Fibroblast of lung (primary cell): Measurements from ENCODE around the gene CCDC195. TPM values are rescaled to one million over a fixed set of nuclear protein-coding genes. Genes with fewer than 3 reads are reported as not detected.

Experiments used
- DNase-seq, 2 donors: peaks; one replicate each; pipeline versions ENCODE4 v3.0.0 to v3.0.0-alpha.2; 2010; ENCODE audit warnings: low read depth in 2 of 2
- H2AFZ ChIP-seq: 2 replicates; pipeline ENCODE4 v1.5.1; 2012; ENCODE audit warnings: low read length, control low read depth, inconsistent platforms
- H3K27ac ChIP-seq: 2 replicates; pipeline ENCODE4 v1.5.1; 2011; ENCODE audit warnings: low read length, control low read depth; ENCODE audit not compliant: insufficient read depth
- H3K27me3 ChIP-seq: 2 replicates; pipeline ENCODE4 v1.5.1; 2011; ENCODE audit warnings: mild to moderate bottlenecking, low read length; ENCODE audit not compliant: control insufficient read depth, insufficient read depth
- H3K36me3 ChIP-seq: 2 replicates; pipeline ENCODE4 v1.5.1; 2011; ENCODE audit warnings: low read length; ENCODE audit not compliant: control insufficient read depth, insufficient read depth
- H3K4me1 ChIP-seq: 2 replicates; pipeline ENCODE4 v1.5.1; 2011; ENCODE audit warnings: low read length; ENCODE audit not compliant: control insufficient read depth, insufficient read depth; ENCODE audit errors: extremely low read depth
- H3K4me2 ChIP-seq: 2 replicates; pipeline ENCODE4 v1.5.1; 2011; ENCODE audit warnings: low read length, control low read depth; ENCODE audit not compliant: insufficient read depth; ENCODE audit errors: extremely low read depth
- H3K4me3 ChIP-seq, 4 experiments: fragments of 200-600 bp in 1 of 4; sonication (generic) in 1 of 4; replicated peaks in 1 of 4; 2 replicates each; pipeline ENCODE4 v1.5.1; 2011 to 2016; ENCODE audit warnings: low read length in 4 of 4, low read depth in 3 of 4, mild to moderate bottlenecking in 3 of 4, control low read depth in 2 of 4, inconsistent platforms in 1 of 4, mixed read lengths in 1 of 4; ENCODE audit not compliant: insufficient read depth in 1 of 4; ENCODE audit errors: control extremely low read depth in 1 of 4
- H3K79me2 ChIP-seq: 2 replicates; pipeline ENCODE4 v1.5.1; 2012; ENCODE audit warnings: mild to moderate bottlenecking, low read length, inconsistent platforms; ENCODE audit not compliant: control insufficient read depth, insufficient read depth
- H3K9ac ChIP-seq: 2 replicates; pipeline ENCODE4 v1.5.1; 2011; ENCODE audit warnings: mild to moderate bottlenecking, low read length, control low read depth; ENCODE audit not compliant: insufficient read depth
- H3K9me3 ChIP-seq: 2 replicates; pipeline ENCODE4 v1.5.1; 2012; ENCODE audit warnings: low read depth, low read length; ENCODE audit not compliant: control insufficient read depth, insufficient read depth
- H4K20me1 ChIP-seq: 2 replicates; pipeline ENCODE4 v1.5.1; 2011; ENCODE audit warnings: low read length; ENCODE audit not compliant: control insufficient read depth, insufficient read depth; ENCODE audit errors: extremely low read depth
- CTCF ChIP-seq, 2 donors: IDR thresholded peaks in 1 of 2; conservative IDR thresholded peaks in 1 of 2; 1 replicate in 1 of 2; 2 replicates in 1 of 2; pipeline ENCODE4 v1.5.1; 2011 to 2012; ENCODE audit warnings: low read length in 2 of 2, control low read depth in 1 of 2, inconsistent platforms in 1 of 2, low read depth in 1 of 2, mild to moderate bottlenecking in 1 of 2
- EZH2 ChIP-seq: IDR thresholded peaks from 2 replicates; pipeline ENCODE4 v1.5.1; 2012; ENCODE audit warnings: low read length, control low read depth, mild to moderate bottlenecking; ENCODE audit errors: missing control alignments
- polyA plus RNA-seq, 2 donors: library from polyadenylated mRNA; depleted of rRNA in 1 of 2; stranded (reverse) in 1 of 2; unstranded in 1 of 2; fragments of >200 nt; gene quantifications; 2 replicates each; pipeline ENCODE4 v1.2.1, GENCODE V29; 2011 to 2012; ENCODE audit warnings: missing spikeins in 1 of 2
- total RNA-seq: library from RNA; depleted of rRNA; stranded (reverse); fragments of >200 nt; gene quantifications from 2 replicates; pipeline ENCODE4 v1.2.1, GENCODE V29; 2014

Gene CCDC195
- total and polyA plus RNA-seq, 2 donors (not counting 1 experiment from before 2014, with no cell fraction given) = not detected

GRCh38 chr2:224723586-224724217, 7.5 kb upstream of the CCDC195 start:
- H3K9me3 ChIP-seq = no peaks in the 10 kb centered on the region
- no peaks in the 10 kb centered on the region for H3K79me2 ChIP-seq
- no peaks in the 10 kb centered on the region for H3K36me3 ChIP-seq
- no peak for TF ChIP-seq EZH2
- no peak for TF ChIP-seq CTCF (conservative IDR thresholded peaks at IDR 0.05 in 1 of 2, IDR thresholded peaks at IDR 0.05 in 1 of 2; ENCODE audit: low read depth in 1 of 2, low read length in 2 of 2)
- no peaks in the 10 kb centered on the region for H3K27me3 ChIP-seq
- no peak overlapping the region for H2AFZ ChIP-seq
- no peaks in the 10 kb centered on the region for H4K20me1 ChIP-seq
- H3K9ac ChIP-seq = no peak overlapping the region
- no peaks in the 10 kb centered on the region for H3K4me1 ChIP-seq
- no peak overlapping the region for H3K4me2 ChIP-seq
- peak in 1 of 2 donors; percentile 84 for DNase-seq
- H3K27ac ChIP-seq = no peak overlapping the region
- H3K4me3 ChIP-seq = no peak overlapping the region

- no peak overlapping the region for H3K9ac ChIP-seq
- H3K9me3 ChIP-seq = no peaks in the 10 kb centered on the region
- no peaks in the 10 kb centered on the region for H3K79me2 ChIP-seq
- no peaks in the 10 kb centered on the region for H4K20me1 ChIP-seq
- no peak overlapping the region for H2AFZ ChIP-seq
- no peaks in the 10 kb centered on the region for H3K4me1 ChIP-seq
- no peak overlapping the region for H3K4me2 ChIP-seq
- H3K27ac ChIP-seq = no peak overlapping the region
- no peak for TF ChIP-seq CTCF (conservative IDR thresholded peaks at IDR 0.05 in 1 of 2, IDR thresholded peaks at IDR 0.05 in 1 of 2; ENCODE audit: low read depth in 1 of 2, low read length in 2 of 2)
- TF ChIP-seq EZH2 = no peak
- no peaks in the 10 kb centered on the region for H3K36me3 ChIP-seq
- H3K27me3 ChIP-seq = no peaks in the 10 kb centered on the region
- H3K4me3 ChIP-seq = no peak overlapping the region
- no peak for DNase-seq
These were observed 6.6 kb upstream of the CCDC195 start for GRCh38 chr2:224722770-224723169.

- Histone ChIP-seq H2AFZ (no peak overlapping the region), H3K36me3 (no peaks in the 10 kb centered on the region), H3K4me1 (no peaks in the 10 kb centered on the region), H3K4me3 (no peak overlapping the region), H3K9ac (no peak overlapping the region), H4K20me1 (no peaks in the 10 kb centered on the region), H3K9me3 (no peaks in the 10 kb centered on the region), H3K4me2 (no peak overlapping the region), H3K27me3 (no peaks in the 10 kb centered on the region), H3K27ac (no peak overlapping the region), H3K79me2 (no peaks in the 10 kb centered on the region)
- DNase-seq = peak in 1 of 2 donors; percentile 81
- TF ChIP-seq CTCF (conservative IDR thresholded peaks at IDR 0.05 in 1 of 2, IDR thresholded peaks at IDR 0.05 in 1 of 2; ENCODE audit: low read depth in 1 of 2, low read length in 2 of 2) (no peak), EZH2 (no peak)
These were observed 6.1 kb upstream of the CCDC195 start for GRCh38 chr2:224722250-224722649.
